Body of pancreas (tissue), 4 donors: ENCODE results near the gene ZNF536.

Experiments used
- CTCF ChIP-seq, 7 experiments: fragments of 450-650 bp in 4 of 7; fragments of 200-600 bp in 3 of 7; sonication (generic) in 3 of 7; IDR thresholded peaks; one replicate each; pipeline ENCODE4 v1.5.1; 2016 to 2019; ENCODE audit warnings: antibody characterized with exemption in 7 of 7
- POLR2A ChIP-seq, 3 donors: fragments of 450-650 bp; IDR thresholded peaks; one replicate each; pipeline ENCODE4 v1.6.1; 2016; ENCODE audit warnings: antibody characterized with exemption in 3 of 3, mild to moderate bottlenecking in 2 of 3

- TF ChIP-seq CTCF (IDR thresholded peaks at IDR 0.05), result no peak
- no peak for TF ChIP-seq POLR2A (IDR thresholded peaks at IDR 0.05)
Observed at GRCh38 chr19:30336290-30336689, 35.9 kb upstream of the ZNF536 start.
